Tibial nerve (tissue), 3 donors: ENCODE measurements around the gene TPRG1L.

Experiments used
- CTCF ChIP-seq, 5 experiments: fragments of 200-600 bp in 3 of 5; fragments of 450-650 bp in 2 of 5; sonication (generic) in 3 of 5; IDR thresholded peaks; one replicate each; pipeline ENCODE4 v1.5.1; 2016 to 2019; ENCODE audit warnings: antibody characterized with exemption in 5 of 5, mild to moderate bottlenecking in 3 of 5, moderate library complexity in 2 of 5
- POLR2A ChIP-seq, 2 donors: fragments of 450-650 bp; IDR thresholded peaks; one replicate each; pipeline ENCODE4 v1.6.1; 2017; ENCODE audit warnings: antibody characterized with exemption in 2 of 2, mild to moderate bottlenecking in 2 of 2, moderate library complexity in 2 of 2

- TF ChIP-seq CTCF (IDR thresholded peaks at IDR 0.05) (no peak), POLR2A (IDR thresholded peaks at IDR 0.05) (no peak)
These were observed 29.9 kb downstream of the TPRG1L start for GRCh38 chr1:3654549-3655281.
